Measurements from ENCODE around the gene SREBF2. TPM values are rescaled to one million over a fixed set of nuclear protein-coding genes. Genes with fewer than 3 reads are reported as not detected.

Gene SREBF2
- total RNA-seq, 6 experiments from 2014 or later: 29.3 to 42.1 (median 37.6) TPM

GRCh38 chr22:41844513-41844912 lies 11.6 kb downstream of the SREBF2 start:
- Mint-ChIP-seq H3K4me3 (no peak overlapping the region), H3K27ac (no peak overlapping the region), H3K9me3 (no peaks in the 10 kb centered on the region), H3K36me3 (ENCODE audit: low read depth) (no peaks in the 10 kb centered on the region), H3K27me3 (ENCODE audit: insufficient read depth) (no peaks in the 10 kb centered on the region), H3K4me1 (ENCODE audit: low read depth) (peaks cover 10% of the 10 kb centered on the region)
- no peak for TF ChIP-seq CTCF (IDR thresholded peaks at IDR 0.05)
- DNase-seq: no peak

- Mint-ChIP-seq H3K4me3 (no peak overlapping the region), H3K4me1 (ENCODE audit: low read depth) (peaks cover 8% of the 10 kb centered on the region), H3K27me3 (ENCODE audit: insufficient read depth) (no peaks in the 10 kb centered on the region), H3K36me3 (ENCODE audit: low read depth) (no peaks in the 10 kb centered on the region), H3K9me3 (no peaks in the 10 kb centered on the region), H3K27ac (no peak overlapping the region)
- DNase-seq: no peak
- TF ChIP-seq CTCF (IDR thresholded peaks at IDR 0.05): no peak
Observed at GRCh38 chr22:41845380-41846267, 12.7 kb downstream of the SREBF2 start.

DNA sequence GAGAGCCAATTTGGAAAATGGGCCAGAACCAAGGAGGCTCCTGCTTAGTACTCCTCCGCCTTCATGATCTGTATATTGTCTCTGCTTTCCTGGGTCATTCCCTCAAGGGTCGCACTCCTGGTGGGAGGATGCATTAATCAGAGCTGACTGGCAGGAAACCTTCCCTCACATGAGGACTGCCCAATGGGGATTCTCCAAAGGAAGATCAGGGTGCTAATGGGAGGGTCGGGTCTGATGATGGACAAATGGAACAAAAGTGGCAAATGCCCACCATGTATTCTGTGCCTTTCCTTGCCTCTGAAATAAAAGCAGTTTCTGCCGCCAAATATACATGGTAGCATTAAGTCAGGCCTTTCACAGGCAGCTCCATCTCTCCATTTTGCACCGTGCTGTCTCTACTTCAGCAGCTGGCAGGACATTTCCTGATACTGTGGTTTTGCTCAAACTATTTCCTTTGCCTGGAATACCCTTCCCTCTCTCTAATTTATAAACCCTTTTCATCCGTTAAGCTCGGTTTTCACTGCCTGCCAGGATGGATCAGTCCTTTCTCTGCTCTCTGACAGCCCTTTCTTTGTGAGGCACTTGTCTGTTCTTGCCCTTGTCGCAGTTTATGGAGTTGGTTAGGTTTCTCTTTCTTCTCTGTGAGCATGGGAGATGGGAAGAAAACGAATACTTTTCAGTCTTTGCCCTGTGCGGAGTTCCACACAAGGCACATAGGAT lies 13.5 kb downstream of the SREBF2 start:
- no peak for DNase-seq
- Mint-ChIP-seq H3K27me3 (ENCODE audit: insufficient read depth) (no peaks in the 10 kb centered on the region), H3K4me1 (ENCODE audit: low read depth) (peaks cover under 1% of the 10 kb centered on the region), H3K4me3 (no peak overlapping the region), H3K9me3 (no peaks in the 10 kb centered on the region), H3K27ac (no peak overlapping the region), H3K36me3 (ENCODE audit: low read depth) (no peaks in the 10 kb centered on the region)
- TF ChIP-seq CTCF (IDR thresholded peaks at IDR 0.05): no peak

- H3K27ac Mint-ChIP-seq: no peak overlapping the region
- no peak overlapping the region for H3K4me3 Mint-ChIP-seq
- no peak for DNase-seq
- no peak for TF ChIP-seq CTCF (IDR thresholded peaks at IDR 0.05)
- no peaks in the 10 kb centered on the region for H3K27me3 Mint-ChIP-seq (ENCODE audit: insufficient read depth)
- no peaks in the 10 kb centered on the region; the same call in 1 of the 2 replicates for H3K4me1 Mint-ChIP-seq (ENCODE audit: low read depth)
- H3K36me3 Mint-ChIP-seq (ENCODE audit: low read depth): no peaks in the 10 kb centered on the region
- H3K9me3 Mint-ChIP-seq: no peaks in the 10 kb centered on the region
Observed at GRCh38 chr22:41847300-41847699, 14.4 kb downstream of the SREBF2 start.

- no peaks in the 10 kb centered on the region for H3K36me3 Mint-ChIP-seq (ENCODE audit: low read depth)
- H3K27me3 Mint-ChIP-seq (ENCODE audit: insufficient read depth): no peaks in the 10 kb centered on the region
- H3K27ac Mint-ChIP-seq: no peak overlapping the region
- DNase-seq: no peak
- no peaks in the 10 kb centered on the region for H3K9me3 Mint-ChIP-seq
- no peak overlapping the region for H3K4me3 Mint-ChIP-seq
- TF ChIP-seq CTCF (IDR thresholded peaks at IDR 0.05): no peak
- no peaks in the 10 kb centered on the region; the same call in 1 of the 2 replicates for H3K4me1 Mint-ChIP-seq (ENCODE audit: low read depth)
Observed at GRCh38 chr22:41848468-41848867, 15.6 kb downstream of the SREBF2 start.
